ENCODE measurements around the gene PIK3IP1. TPM values are rescaled to one million over a fixed set of nuclear protein-coding genes. Genes with fewer than 3 reads are reported as not detected.

PIK3IP1 gene
- total RNA-seq, 6 experiments from 2014 or later: 8.3 to 11.3 (median 8.9) TPM

- no peaks in the 10 kb centered on the region for H3K36me3 Mint-ChIP-seq (ENCODE audit: low read depth)
- H3K27me3 Mint-ChIP-seq (ENCODE audit: insufficient read depth): peaks cover 6% of the 10 kb centered on the region
- DNase-seq: peak; percentile 22
- no peak for TF ChIP-seq CTCF (IDR thresholded peaks at IDR 0.05)
- H3K4me1 Mint-ChIP-seq (ENCODE audit: low read depth): peaks cover 52% of the 10 kb centered on the region
- H3K9me3 Mint-ChIP-seq: no peaks in the 10 kb centered on the region
- H3K27ac Mint-ChIP-seq: peak overlapping the region; percentile 87
- H3K4me3 Mint-ChIP-seq: peak overlapping the region; percentile 67
Measured at GRCh38 chr22:31295831-31296657, 3.8 kb upstream of the PIK3IP1 start.

GRCh38 chr22:31295360-31295759 is 3.1 kb upstream of the PIK3IP1 start:
- Mint-ChIP-seq H3K4me3 (no peak overlapping the region), H3K27ac (peak overlapping the region; percentile 87; the same call in 1 of the 2 replicates), H3K36me3 (ENCODE audit: low read depth) (peaks cover 2% of the 10 kb centered on the region; the same call in 1 of the 2 replicates), H3K4me1 (ENCODE audit: low read depth) (peaks cover 55% of the 10 kb centered on the region), H3K27me3 (ENCODE audit: insufficient read depth) (0 out of 2 replicates have a peak, but pooled peaks cover under 1% of the 10 kb centered on the region), H3K9me3 (no peaks in the 10 kb centered on the region)
- TF ChIP-seq CTCF (IDR thresholded peaks at IDR 0.05): no peak
- DNase-seq: no peak

- no peak for TF ChIP-seq CTCF (IDR thresholded peaks at IDR 0.05)
- DNase-seq: no peak
- Mint-ChIP-seq H3K4me3 (peak overlapping the region; percentile 94), H3K9me3 (no peaks in the 10 kb centered on the region), H3K27me3 (ENCODE audit: insufficient read depth) (no peaks in the 10 kb centered on the region), H3K27ac (peak overlapping the region; percentile 82), H3K4me1 (ENCODE audit: low read depth) (peaks cover 57% of the 10 kb centered on the region), H3K36me3 (ENCODE audit: low read depth) (peaks cover 7% of the 10 kb centered on the region; the same call in 1 of the 2 replicates)
Measured at GRCh38 chr22:31291481-31292235, 630 bp downstream of the PIK3IP1 start.

GRCh38 chr22:31290494-31291471 is 1.5 kb downstream of the PIK3IP1 start:
- peak overlapping the region; percentile 96 for H3K27ac Mint-ChIP-seq
- peaks cover 48% of the 10 kb centered on the region for H3K4me1 Mint-ChIP-seq (ENCODE audit: low read depth)
- no peaks in the 10 kb centered on the region for H3K9me3 Mint-ChIP-seq
- DNase-seq: peak; percentile 84
- H3K4me3 Mint-ChIP-seq: peak overlapping the region; percentile 94
- H3K27me3 Mint-ChIP-seq (ENCODE audit: insufficient read depth): no peaks in the 10 kb centered on the region; the same call in 1 of the 2 replicates
- H3K36me3 Mint-ChIP-seq (ENCODE audit: low read depth): peaks cover 7% of the 10 kb centered on the region; the same call in 1 of the 2 replicates
- no peak for TF ChIP-seq CTCF (IDR thresholded peaks at IDR 0.05)

GRCh38 chr22:31289344-31289743 is 2.9 kb downstream of the PIK3IP1 start:
- DNase-seq: no peak
- H3K36me3 Mint-ChIP-seq (ENCODE audit: low read depth): peaks cover 7% of the 10 kb centered on the region; the same call in 1 of the 2 replicates
- no peak for TF ChIP-seq CTCF (IDR thresholded peaks at IDR 0.05)
- H3K27ac Mint-ChIP-seq: no peak overlapping the region; the same call in 1 of the 2 replicates
- H3K4me1 Mint-ChIP-seq (ENCODE audit: low read depth): peaks cover 39% of the 10 kb centered on the region
- no peaks in the 10 kb centered on the region for H3K9me3 Mint-ChIP-seq
- no peaks in the 10 kb centered on the region; the same call in 1 of the 2 replicates for H3K27me3 Mint-ChIP-seq (ENCODE audit: insufficient read depth)
- no peak overlapping the region for H3K4me3 Mint-ChIP-seq
